ENCODE data around the gene SVOP.

GRCh38 chr12:108969622-108970021 lies 51.2 kb downstream of the SVOP start:
- TF ChIP-seq CTCF (conservative IDR thresholded peaks at IDR 0.05; ENCODE audit: low read depth in 2 of 2) (no peak), REST (IDR thresholded peaks at IDR 0.05; ENCODE audit: unreplicated experiment) (no peak), EZH2 (IDR thresholded peaks at IDR 0.05; ENCODE audit: low read depth, unreplicated experiment) (no peak), POLR2AphosphoS5 (IDR thresholded peaks at IDR 0.05; ENCODE audit: low read depth) (no peak), JUNB (IDR thresholded peaks at IDR 0.05; ENCODE audit: unreplicated experiment) (no peak), EZH2phosphoT487 (IDR thresholded peaks at IDR 0.05; ENCODE audit: unreplicated experiment) (no peak), ZNF114 (CRISPR knock-in tag; IDR thresholded peaks at IDR 0.05) (no peak), CREB1 (CRISPR knock-in tag; IDR thresholded peaks at IDR 0.05; ENCODE audit: low read depth) (no peak), STAT1 (IDR thresholded peaks at IDR 0.05; ENCODE audit: unreplicated experiment) (no peak), NANOG (IDR thresholded peaks at IDR 0.05; ENCODE audit: borderline replicate concordance) (no peak), ZNF462 (CRISPR knock-in tag; IDR thresholded peaks at IDR 0.05) (no peak), ZNF331 (CRISPR knock-in tag; IDR thresholded peaks at IDR 0.05; ENCODE audit: low read depth) (no peak)
- TF ChIP-seq, protein P1, sequence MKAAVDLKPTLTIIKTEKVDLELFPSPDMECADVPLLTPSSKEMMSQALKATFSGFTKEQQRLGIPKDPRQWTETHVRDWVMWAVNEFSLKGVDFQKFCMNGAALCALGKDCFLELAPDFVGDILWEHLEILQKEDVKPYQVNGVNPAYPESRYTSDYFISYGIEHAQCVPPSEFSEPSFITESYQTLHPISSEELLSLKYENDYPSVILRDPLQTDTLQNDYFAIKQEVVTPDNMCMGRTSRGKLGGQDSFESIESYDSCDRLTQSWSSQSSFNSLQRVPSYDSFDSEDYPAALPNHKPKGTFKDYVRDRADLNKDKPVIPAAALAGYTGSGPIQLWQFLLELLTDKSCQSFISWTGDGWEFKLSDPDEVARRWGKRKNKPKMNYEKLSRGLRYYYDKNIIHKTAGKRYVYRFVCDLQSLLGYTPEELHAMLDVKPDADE (IDR thresholded peaks at IDR 0.05): no peak

Data from GM23338 (cell line).